ENCODE data around the gene PRKAG2. TPM values are rescaled to one million over a fixed set of nuclear protein-coding genes. Genes with fewer than 3 reads are reported as not detected.

PRKAG2 gene
- total RNA-seq, 1 experiment from 2014 or later: 73.9 TPM

DNA sequence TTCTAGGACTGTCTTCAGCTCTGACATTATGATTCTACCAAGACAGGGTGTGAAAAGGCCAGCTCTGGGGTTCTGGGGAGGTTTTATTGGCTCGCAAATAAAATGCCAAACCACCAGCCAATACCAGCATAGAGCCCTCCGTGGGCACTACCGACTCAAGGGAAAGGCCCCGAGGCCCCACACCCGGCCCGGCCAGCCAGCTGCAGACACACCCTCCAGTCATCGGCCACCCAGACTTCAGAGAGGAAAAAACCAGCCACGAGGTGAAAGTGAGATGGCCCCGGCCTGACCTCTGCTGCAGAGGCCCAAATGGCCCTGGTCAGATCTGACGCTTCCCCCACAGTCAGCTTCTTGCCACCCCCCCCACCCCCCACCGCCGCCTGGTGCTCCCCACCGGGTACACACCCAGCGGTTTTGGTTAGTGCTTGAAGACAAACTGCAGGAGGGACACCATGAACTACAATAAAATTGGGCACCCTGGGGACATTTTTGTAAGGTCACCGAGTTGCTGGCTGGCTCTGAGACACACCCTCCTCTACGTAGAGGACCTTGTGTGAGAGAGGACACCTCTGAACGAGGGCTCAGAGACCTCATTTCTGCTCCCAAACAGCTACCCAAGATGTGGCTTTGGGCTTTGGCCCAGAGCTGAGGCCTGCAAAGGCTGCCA lies 79.9 kb downstream of the PRKAG2 start:
- POLR2A ChIA-PET: interaction anchor here (0.6 to 3.8 kb wide), 9 partner anchors 9 to 278 kb away, joined by 3 to 22 read pairs (median 8); partner anchors contain the start of genes PRKAG2 and RHEB
- BruUV-seq (replicated peaks): TSS peak; percentile 85
- H3K27ac Mint-ChIP-seq (ENCODE audit: low read depth, unreplicated experiment): peak overlapping the region; percentile 94
- intact Hi-C loops (cut with micrococcal nuclease): loop anchor here (1.0 to 5.0 kb wide), 3 partner anchors 12 to 135 kb away; partner anchors contain the start of gene PRKAG2
- no peaks in the 10 kb centered on the region for H3K27me3 Mint-ChIP-seq (ENCODE audit: insufficient read depth, unreplicated experiment)
- H3K36me3 Mint-ChIP-seq (ENCODE audit: insufficient read depth, unreplicated experiment): no peaks in the 10 kb centered on the region
- peaks cover 25% of the 10 kb centered on the region for H3K4me1 Mint-ChIP-seq (ENCODE audit: insufficient read depth, unreplicated experiment)
- TF ChIP-seq, protein P1, sequence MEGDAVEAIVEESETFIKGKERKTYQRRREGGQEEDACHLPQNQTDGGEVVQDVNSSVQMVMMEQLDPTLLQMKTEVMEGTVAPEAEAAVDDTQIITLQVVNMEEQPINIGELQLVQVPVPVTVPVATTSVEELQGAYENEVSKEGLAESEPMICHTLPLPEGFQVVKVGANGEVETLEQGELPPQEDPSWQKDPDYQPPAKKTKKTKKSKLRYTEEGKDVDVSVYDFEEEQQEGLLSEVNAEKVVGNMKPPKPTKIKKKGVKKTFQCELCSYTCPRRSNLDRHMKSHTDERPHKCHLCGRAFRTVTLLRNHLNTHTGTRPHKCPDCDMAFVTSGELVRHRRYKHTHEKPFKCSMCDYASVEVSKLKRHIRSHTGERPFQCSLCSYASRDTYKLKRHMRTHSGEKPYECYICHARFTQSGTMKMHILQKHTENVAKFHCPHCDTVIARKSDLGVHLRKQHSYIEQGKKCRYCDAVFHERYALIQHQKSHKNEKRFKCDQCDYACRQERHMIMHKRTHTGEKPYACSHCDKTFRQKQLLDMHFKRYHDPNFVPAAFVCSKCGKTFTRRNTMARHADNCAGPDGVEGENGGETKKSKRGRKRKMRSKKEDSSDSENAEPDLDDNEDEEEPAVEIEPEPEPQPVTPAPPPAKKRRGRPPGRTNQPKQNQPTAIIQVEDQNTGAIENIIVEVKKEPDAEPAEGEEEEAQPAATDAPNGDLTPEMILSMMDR (IDR thresholded peaks at IDR 0.05; ENCODE audit: unreplicated experiment): no peak
- H3K4me3 Mint-ChIP-seq (ENCODE audit: unreplicated experiment): peak overlapping the region; percentile 52
- no peaks in the 10 kb centered on the region for H3K9me3 Mint-ChIP-seq (ENCODE audit: unreplicated experiment)
- peak; percentile 45 for DNase-seq (ENCODE audit: unreplicated experiment)
- CTCF ChIA-PET: interaction anchor here (0.6 to 8.3 kb wide), 8 partner anchors 9 to 342 kb away, joined by 3 to 92 read pairs (median 3); partner anchors contain the start of gene PRKAG2

DNA sequence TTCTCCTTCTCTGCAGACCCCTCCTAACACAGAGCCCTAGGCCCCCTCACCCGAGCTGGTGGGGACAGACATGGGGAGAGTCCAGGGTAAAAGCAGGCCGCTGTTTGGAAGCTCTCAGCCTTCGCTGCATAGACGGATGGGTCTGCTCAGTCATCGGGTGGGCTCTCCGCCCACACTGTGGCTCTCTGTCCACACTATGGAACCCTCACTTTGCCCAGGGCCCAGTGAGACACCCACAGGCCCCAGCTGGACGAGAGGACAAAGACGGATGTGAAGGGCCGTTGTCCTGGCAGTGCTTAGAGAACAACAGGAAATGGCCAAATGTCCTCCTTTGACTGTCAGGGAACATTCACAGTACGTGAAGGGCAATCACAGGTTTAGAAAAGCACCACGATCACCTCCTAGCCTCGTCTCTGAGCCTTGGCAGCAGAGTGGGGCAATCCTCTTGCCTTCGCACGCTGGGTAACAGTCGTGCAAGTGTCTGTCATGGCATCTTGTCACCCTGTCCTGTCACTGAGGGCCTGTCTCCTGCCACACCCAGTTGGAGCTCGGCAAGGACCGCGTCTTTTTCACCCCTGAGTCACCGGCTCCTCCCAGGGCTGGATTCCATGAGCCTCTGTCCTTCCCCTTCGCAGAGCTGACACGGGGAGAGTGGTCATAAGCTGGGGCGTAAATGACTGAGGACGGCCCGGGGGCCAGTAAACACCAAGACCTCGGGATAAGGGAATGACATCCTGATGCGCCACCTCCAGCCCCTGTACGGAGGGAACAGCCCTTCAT lies 80.6 kb downstream of the PRKAG2 start:
- Mint-ChIP-seq H3K27ac (ENCODE audit: low read depth, unreplicated experiment) (peak overlapping the region; percentile 80), H3K4me1 (ENCODE audit: insufficient read depth, unreplicated experiment) (peaks cover 25% of the 10 kb centered on the region), H3K9me3 (ENCODE audit: unreplicated experiment) (no peaks in the 10 kb centered on the region), H3K36me3 (ENCODE audit: insufficient read depth, unreplicated experiment) (no peaks in the 10 kb centered on the region), H3K4me3 (ENCODE audit: unreplicated experiment) (no peak overlapping the region), H3K27me3 (ENCODE audit: insufficient read depth, unreplicated experiment) (no peaks in the 10 kb centered on the region)
- peak; percentile 84 for DNase-seq (ENCODE audit: unreplicated experiment)
- ChIA-PET POLR2A (interaction anchor here (0.6 to 3.8 kb wide), 7 partner anchors 8 to 136 kb away, joined by 3 to 22 read pairs (median 9); partner anchors contain the start of gene PRKAG2), CTCF (interaction anchor here (0.6 to 8.3 kb wide), 8 partner anchors 9 to 349 kb away, joined by 3 to 92 read pairs (median 3); partner anchors contain the start of gene PRKAG2)
- TF ChIP-seq, protein P1 (IDR thresholded peaks at IDR 0.05; ENCODE audit: unreplicated experiment): no peak
- intact Hi-C loops (cut with micrococcal nuclease): loop anchor here (2.0 to 5.0 kb wide), 2 partner anchors 81 to 136 kb away; partner anchors contain the start of gene PRKAG2
- BruUV-seq (replicated peaks): no TSS peak

DNA sequence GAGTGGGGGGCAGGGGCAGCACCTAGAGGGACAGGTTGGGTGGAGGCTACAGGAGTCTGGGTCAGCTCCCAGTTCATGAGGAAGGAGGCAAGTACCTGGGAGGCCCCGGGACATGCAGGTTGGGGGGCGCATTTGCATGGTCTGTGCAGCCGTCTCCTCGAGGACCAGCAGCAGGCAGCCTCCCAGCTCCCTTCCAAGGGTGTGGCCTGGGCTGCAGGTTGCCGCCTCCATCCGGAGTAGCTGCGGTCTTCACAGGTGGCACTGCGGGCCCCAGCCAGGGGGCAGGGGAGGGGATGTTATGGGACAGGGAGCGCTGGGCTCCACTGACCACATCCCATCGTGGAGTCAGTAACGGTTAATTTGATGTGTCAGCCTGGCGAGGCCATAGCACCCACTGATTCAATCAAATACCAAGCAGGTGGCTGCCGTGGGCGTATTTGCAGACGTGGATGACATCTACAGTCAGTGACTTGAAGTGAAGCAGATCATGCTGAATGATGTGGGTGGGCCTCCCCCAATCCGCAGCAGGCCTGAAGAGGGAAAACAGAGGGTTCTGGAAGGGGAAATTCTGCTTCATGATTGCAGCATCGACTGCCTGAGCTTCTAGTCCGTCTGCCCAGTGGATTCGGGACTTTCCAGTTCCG lies 81.6 kb downstream of the PRKAG2 start:
- Mint-ChIP-seq H3K4me1 (ENCODE audit: insufficient read depth, unreplicated experiment) (peaks cover 25% of the 10 kb centered on the region), H3K36me3 (ENCODE audit: insufficient read depth, unreplicated experiment) (no peaks in the 10 kb centered on the region), H3K27me3 (ENCODE audit: insufficient read depth, unreplicated experiment) (no peaks in the 10 kb centered on the region), H3K4me3 (ENCODE audit: unreplicated experiment) (no peak overlapping the region), H3K27ac (ENCODE audit: low read depth, unreplicated experiment) (peak overlapping the region; percentile 51), H3K9me3 (ENCODE audit: unreplicated experiment) (no peaks in the 10 kb centered on the region)
- CTCF ChIA-PET: interaction anchor here (0.6 to 8.3 kb wide), 4 partner anchors 13 to 546 kb away, joined by 3 to 92 read pairs (median 4); no protein-coding TSS in a partner anchor
- DNase-seq (ENCODE audit: unreplicated experiment): peak; percentile 29
- BruUV-seq (replicated peaks): no TSS peak
- TF ChIP-seq, protein P1 (IDR thresholded peaks at IDR 0.05; ENCODE audit: unreplicated experiment): no peak
- POLR2A ChIA-PET: interaction anchor here (0.8 to 3.8 kb wide), 3 partner anchors 9 to 82 kb away, joined by 3 to 22 read pairs (median 14); partner anchors contain the start of gene PRKAG2
- intact Hi-C loops (cut with micrococcal nuclease): loop anchor here (5.0 kb wide), 1 partner anchor 137 kb away; no protein-coding TSS in a partner anchor
